HL-60/S4 treated with retinoic acid at 250 ng/mL for 4 days and 3 days (cell line): ENCODE results near the gene ACSS2.

ENCODE experiments used
- in situ Hi-C: fragments of 300-500 bp; cut with MboI; formaldehyde crosslinking; loops from 2 replicates; pipeline ENCODE4 v1.7.0; 2022; ENCODE audit warnings: low sequenced_read_pairs

ACSS2 gene

DNA sequence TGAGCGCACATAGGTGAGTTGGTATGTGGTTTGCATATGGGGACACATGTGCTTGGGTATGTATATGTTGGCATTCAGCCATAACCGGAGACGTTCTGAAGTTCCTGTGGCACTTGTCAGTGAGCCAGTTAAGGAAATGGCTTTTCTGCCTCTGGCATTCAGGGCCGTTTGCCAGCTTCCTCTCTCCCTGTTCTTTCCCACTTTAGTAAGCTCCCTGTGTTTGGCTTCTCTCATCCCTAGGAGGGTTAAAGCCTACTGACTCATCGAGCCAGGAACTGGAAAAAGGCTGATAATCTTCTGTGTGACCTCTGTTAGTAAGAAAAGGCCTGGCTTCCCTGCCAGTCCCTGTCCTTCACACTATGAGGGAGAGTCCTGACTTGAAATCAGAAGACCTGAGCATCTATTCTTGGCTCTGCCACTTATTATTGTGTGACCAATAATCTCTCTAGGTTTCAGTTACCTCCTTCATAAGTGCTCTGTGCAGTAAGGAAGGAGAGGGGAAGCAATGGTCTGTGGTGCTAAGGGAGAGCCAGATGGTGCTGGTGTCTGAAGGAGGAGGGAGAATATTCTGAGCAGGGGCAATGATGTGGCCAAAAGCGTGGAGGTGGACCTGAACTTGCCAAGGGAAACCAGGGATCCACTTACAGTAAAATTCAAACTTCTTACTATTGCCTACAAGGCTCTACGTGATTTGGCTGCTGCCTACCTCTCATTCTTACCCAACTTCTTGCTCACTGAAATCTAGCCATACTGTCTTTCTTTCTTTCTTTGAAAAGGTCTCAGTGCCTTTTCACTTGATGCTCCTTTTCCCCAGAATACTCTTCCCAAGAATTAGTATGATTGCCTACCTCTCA lies 31.4 kb downstream of the ACSS2 start:
- in situ Hi-C loops = no loop called here

DNA sequence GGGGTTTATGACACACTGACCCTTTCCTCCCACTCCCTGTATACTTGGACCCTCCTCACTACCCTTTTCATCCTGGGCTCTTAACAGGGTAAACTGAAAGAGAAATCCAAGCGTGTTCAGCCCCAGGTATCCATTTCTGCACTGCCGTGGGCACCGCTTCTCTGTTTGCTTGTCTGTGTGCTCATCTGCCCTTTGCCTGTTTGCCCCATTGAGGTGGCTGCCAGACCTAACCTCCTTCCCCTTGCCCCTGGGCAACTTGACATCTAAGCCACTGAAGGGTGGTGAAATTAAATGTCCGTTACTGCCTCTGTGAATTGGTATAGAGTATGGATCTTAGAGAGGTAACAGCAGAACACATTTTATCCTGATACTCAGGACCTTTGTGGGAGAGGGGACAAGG lies 38.7 kb downstream of the ACSS2 start:
- in situ Hi-C loops = no loop called here

DNA sequence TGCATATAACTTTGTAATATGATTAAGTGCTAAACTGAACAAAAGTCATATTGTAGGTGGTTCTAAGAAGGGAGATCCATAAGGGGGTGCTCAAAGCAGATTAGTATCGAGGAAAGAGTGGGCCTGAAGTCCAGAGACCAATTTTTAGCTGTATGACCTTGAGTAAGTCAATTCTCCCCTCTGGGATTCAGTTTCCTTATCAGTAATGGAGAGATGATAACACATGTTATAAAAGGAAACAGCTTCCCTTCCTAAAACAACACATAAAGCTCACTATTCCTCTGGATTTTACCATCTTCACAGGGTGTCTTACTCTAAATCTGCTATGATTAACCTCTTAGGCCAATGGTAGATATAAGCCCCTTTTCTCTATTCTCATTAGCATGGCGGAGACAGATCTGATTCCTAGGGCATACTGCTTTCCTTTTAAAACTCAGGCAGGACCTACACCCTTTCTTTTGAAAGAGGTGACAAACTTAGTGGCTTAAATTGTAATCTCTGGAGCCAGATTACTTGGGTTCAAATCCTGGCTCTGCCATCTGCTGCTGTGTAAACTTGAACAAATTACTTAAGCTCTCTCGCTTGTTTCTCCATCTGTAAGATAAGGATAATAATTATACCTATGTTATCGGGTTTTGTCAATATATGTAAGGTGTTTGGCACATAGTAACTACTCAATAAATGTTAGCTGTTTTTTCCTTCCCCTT lies 39.5 kb downstream of the ACSS2 start:
- in situ Hi-C loops = no loop called here

DNA sequence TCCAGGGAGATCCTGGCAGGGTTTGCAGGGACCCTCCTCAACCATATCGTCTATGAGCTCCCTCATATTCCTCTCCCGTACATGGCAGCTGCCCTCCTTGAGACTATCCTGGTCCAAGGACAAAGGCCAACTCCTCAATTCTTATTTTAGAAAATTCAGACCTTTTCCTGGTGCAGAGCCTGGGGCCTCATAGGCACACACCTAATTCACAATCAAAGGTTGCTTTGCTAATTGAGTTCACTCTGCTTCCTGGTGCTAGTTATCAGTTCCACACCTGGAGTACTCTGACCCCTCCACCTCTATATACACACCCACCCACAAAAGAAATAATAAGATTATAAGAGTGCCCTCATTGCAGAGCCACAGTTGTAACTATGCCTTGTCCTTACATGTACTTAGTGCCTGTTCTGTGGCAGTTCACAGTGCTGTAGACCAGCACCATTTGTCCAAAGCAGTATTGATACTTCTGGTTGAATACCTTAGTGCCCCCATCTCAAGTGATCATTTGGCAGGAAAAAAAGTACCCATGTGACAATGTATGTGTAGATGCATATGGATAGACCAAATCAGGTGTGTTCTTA lies 40.5 kb downstream of the ACSS2 start:
- in situ Hi-C loops = no loop called here

DNA sequence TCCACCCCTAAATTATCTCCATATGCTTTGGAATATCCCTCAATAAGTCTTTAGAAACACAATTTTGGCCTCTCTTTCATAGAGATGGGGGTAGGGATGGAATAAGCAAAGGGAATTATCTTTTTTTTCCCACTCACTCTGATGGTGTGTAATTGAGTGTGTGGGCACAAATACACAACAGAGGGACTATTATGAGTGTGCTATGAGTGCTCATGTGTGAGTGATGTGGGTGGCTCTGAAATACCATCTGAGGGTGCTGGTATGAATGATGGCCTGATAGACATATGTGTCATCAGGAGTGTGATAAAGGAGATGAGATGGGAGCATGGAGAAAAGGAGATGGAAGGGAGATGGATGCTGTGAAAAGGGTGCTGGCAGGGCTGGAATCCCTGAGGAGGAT lies 43.6 kb downstream of the ACSS2 start:
- in situ Hi-C loops = no loop called here

DNA sequence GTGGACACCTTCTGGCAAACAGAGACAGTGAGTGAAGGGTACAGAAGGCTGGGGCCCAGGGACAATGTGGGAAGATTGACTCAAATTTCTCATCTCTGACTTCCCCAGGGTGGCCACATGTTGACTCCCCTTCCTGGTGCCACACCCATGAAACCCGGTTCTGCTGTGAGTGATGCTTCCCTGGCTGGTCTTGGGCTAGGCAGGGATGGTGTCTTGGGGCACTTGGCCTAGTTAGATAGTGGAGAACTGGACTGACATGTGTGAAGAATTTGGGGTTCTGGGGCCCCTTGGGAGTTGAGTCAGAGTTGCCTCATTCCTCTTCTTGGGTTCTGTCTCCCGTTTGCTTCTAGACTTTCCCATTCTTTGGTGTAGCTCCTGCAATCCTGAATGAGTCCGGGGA lies 45.0 kb downstream of the ACSS2 start:
- in situ Hi-C loops = no loop called here

DNA sequence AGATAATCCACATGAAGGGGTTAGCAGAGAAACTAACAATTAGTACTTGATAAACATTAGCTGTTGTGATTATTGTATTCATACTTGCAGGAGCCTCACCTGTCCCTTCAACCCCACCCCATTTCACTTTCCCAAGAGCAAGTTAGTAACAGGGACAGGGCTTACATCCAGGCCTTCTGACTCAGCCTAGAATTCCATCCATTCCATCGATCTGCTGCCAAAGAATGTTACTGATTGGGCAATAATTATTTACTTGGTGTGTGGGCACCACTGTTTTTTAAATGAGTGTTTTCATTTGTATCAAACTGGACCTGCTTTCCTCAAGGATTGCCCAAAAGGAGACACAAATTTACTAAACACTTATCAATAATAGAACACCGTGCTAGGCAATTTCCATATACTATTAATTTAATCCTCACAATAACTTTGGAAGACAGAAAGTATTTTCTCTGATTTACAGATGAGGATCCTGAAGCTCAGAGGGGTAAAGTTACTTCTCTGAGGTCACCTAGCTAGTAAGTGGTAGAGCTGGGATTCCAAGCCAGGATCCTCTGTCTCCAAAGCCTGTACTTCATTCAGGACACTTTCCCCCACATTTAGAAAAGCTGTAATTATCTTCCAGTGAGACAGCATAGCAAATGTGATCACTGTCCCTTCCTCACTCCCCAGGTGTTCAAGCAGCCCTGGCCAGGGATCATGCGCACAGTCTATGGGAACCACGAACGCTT lies 46.4 kb downstream of the ACSS2 start:
- in situ Hi-C loops = no loop called here

DNA sequence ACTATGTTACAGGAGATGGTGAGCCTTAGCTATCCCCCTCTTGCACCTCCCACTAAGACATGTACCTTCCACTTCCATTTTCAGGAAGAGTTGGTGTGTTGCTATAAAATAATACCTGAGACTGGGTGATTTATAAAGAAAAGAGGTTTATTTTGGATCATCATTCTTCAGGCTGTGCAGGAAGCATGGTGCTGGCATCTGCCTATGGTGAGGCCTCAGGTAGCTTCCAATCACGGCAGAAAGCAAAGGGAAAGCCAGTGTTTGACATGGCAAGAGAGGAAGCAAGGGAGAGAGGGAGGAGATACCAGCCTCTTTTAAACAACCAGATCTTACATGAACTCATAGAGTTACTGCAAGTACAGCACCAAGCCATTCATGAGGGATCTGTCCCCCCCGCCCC lies 47.0 kb downstream of the ACSS2 start:
- in situ Hi-C loops = no loop called here

DNA sequence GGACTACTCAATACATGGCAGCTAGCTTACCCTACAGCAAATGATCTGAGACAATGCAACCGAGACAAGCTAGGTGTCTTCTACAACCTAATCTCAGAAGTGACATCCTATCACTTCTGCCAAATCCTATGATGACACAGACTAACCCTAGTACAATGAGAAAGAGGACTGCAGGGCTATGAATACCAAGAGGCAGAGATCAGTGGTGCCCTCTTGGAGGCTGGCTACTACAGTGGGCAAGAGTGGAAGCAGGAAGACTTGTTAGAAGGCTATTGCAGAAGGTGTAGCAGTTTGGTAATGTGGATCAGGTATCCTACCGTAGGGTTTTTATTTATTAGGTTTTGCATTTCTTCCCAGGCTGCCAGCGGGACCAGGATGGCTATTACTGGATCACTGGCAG lies 48.9 kb downstream of the ACSS2 start:
- in situ Hi-C loops = no loop called here

DNA sequence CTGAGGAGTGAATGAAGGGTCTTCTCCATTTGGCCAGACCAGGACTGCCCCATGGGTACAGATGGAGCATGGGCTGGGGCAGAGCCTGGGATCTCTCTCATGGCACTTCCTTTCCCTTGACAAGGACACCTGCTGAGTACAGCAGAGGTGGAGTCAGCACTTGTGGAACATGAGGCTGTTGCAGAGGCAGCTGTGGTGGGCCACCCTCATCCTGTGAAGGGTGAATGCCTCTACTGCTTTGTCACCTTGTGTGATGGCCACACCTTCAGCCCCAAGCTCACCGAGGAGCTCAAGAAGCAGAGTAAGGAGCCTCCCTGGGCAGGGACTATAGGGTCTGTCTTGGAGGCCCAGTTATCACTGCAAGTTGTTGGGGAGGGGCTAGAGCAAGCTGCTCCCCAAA lies 49.6 kb downstream of the ACSS2 start:
- in situ Hi-C loops = no loop called here

DNA sequence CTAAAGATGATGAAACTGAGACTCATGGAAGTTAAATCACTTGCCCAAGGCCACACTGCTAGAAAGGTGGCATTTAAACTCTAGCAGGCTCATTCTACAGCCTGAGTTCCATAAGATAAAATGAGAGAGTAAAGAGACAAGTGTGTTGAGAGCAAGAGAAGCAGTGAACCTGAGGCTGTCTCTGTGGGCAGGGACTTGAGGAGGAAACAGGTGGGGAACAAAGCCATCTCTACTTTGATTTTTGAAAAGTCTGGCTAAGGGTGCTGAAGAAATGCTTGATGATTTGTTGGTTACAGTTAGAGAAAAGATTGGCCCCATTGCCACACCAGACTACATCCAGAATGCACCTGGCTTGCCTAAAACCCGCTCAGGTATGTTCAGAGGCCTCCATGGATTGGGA lies 50.2 kb downstream of the ACSS2 start:
- in situ Hi-C loops = no loop called here

DNA sequence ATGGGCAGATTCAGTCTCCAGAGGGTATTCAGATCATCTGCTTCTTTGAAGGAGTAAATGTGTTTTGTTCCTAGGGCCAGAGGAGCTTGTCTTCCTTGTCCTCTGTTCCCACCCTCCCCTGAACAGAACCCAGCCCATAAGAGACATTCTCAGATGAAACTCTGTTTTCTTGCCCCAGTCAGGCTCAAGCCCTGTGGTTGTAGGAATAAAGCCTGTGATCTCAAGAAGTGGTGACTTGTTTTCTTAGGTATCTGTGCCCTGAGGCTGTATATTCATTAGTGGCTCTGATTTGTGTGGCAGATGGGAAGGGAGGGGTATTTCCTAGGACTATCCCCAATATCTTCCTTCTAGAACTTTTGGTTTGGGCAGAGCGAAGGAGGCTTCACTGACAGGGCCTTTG lies 51.3 kb downstream of the ACSS2 start:
- in situ Hi-C loops = no loop called here

DNA sequence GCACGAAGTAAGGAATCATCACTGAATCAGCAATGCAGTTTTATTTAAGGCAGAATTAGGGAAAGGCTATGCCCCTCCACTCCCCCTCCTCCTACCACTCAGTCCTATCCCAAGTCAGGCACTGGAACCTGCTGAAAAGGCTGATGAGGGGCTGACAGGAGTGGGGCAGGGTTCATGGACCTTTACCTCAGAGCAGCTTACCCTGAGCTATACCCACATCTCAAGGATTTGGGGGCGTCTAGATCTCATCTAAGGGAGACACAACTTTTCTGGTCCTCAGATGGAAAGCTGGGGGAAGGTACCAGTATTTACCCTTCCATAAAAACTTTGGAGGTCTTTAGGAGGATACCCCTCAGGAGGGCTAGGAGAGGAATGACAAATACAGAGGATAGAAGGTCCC lies 52.0 kb downstream of the ACSS2 start:
- in situ Hi-C loops = no loop called here

DNA sequence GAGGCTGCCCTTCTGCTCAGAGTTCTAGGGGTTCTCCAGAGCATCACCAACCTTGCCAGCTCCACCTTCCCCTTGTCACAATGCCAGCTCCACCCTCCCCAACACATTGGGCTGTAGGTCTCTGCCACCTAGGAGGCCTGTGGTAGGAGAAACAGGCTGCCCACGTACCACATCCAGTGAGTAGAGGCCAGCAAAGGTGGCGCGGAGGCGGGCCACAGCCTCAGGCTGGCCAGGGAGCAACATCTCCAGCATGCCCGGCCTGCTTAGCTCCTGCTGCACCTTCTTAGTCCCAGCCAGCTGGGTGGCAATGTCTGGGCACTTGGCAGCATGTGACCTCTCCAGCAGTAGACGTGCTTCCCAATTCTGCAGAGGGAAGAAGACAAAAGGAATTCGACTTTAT lies 55.4 kb downstream of the ACSS2 start:
- in situ Hi-C loops = no loop called here

DNA sequence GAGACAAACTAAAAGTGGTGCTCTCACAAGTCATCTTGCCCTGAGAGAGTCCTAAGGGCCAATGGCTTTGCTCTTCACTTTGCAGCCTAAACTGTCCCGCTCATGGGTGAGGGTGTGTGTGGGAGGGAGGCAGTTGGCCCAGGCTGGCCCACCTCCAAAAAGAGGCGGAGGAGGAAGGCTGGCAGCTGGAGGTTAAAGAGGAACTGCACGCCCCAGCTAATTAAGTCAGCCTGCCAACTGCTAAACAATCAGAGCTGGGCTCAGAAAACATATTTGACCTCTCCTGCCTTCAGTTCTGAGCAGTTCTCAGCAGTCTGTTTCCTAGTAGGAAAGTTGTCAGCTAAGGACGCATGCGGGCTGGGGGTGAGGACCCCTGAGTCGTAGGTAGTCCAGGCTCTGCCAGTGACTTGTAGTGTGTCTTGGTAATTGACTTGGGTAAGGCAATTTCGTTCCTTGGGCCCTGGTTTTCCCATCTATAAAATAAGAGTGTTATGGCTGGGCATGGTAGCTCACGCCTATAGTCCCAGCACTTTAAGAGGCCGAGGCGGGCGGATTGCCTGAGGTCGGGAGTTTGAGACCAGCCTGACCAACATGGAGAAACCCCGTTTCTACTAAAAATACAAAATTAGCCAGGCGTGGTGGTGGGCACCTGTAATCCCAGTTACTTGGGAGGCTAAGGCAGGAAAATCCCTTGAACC lies 62.2 kb downstream of the ACSS2 start:
- in situ Hi-C loops = no loop called here

DNA sequence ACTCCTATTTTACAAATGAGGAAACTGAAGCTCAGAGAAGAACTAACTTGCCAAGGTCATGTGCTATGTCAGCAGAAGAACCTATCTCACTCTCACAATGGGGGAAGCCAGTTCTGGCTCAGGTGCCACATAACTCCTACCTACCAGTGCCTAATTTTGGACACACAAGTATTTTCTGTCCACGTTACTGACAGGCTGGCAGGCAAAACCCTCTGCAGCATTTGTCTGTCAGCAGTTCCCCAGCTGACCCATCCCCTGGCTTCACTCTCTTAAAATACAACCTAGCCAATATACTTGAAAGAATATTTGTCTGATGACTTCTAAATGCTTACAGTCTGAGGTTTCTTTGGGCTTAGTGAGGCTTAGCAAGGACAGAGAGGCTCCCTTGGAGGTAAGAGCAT lies 63.7 kb downstream of the ACSS2 start:
- in situ Hi-C loops = no loop called here

DNA sequence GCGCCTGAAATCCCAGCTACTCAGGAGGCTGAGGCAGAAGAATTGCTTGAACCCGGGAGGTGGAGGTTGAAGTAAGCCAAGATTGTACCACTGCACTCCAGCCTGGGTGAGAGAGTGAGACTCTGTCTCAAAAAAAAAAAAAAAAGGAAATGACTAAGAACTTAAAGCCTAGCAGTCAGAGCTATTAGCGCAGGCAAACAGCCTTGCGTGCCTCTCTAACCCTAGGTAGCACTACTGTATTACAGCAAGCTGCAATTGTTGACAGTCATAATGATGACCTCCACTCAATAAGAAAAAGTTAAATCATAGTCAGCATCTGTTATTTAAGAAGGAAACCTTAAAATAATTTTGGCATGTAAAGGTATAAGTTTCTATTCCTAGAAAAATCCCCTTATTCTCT lies 64.8 kb downstream of the ACSS2 start:
- in situ Hi-C loops = no loop called here

DNA sequence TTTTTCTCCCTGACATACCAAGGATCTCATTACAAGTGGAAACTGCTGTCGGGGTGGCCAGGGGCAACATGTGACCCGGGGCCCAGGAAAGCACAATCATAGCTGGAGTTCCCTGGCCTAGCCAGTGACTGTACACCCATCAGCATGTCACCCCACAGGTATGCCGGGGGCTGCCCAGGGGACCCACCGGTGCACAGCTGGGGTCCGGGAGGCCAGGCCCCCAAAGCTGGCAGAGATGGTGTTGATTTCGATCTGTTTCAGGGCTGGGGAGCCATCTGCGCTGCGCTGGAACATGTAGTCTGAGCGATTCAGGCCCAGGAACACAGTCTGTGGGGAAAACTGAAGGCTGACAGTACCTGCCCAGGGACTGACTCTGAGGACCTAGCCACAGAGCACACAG lies 65.9 kb downstream of the ACSS2 start:
- in situ Hi-C loops = no loop called here

DNA sequence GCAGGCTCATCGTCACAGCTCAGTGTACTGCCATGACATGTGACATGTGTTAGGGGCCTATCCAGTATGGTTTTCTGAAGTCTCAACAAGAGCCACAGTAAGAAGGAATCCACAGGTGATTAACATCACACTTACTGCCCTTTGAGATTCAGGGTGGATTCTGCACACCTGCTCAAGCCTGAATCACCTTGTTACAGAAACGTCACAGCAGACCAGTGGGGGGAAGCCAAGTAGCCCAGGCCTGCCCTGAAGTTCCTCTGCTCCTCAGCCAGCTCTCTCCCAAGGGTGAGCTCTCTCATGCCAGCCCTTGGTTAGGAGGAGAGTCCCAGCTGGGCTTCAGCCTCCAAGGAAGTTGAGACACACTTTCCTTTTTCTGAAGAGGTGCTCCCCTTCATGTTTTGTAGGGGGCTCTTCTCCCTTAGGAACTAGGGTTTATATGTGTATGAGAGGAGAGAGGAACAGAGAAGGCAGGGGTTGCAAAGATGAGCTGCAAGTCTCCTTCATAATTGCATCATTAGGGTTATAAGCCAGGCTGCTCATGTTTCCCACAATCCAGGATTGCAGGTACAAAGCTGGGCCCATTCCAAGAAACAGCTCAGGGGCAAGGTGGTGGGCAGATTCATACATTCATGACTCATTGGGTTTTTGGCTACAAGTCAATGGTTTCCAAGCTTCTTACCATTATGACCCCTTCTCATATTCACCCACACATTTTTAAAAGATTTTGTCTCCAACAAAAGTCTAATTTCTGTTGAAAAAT lies 67.6 kb downstream of the ACSS2 start:
- in situ Hi-C loops = no loop called here
